ENCODE measurements around the gene ACTL10. TPM values are rescaled to one million over a fixed set of nuclear protein-coding genes. Genes with fewer than 3 reads are reported as not detected.

Gene ACTL10
- total RNA-seq, 1 donor = 2.2 TPM

GRCh38 chr20:33636776-33637175 is 30.0 kb upstream of the ACTL10 start:
- TF ChIP-seq CTCF (IDR thresholded peaks at IDR 0.05; ENCODE audit: extremely low read depth, low read depth, low read length) = no peak
- no peak for DNase-seq (ENCODE audit: insufficient read length, low spot score, missing footprints)
- Histone ChIP-seq H3K27me3 (ENCODE audit: insufficient read depth, low read length) (no peaks in the 10 kb centered on the region), H3K36me3 (ENCODE audit: insufficient read depth, low read length) (peaks cover 34% of the 10 kb centered on the region), H2AFZ (ENCODE audit: low read length) (no peak overlapping the region), H3K4me1 (ENCODE audit: insufficient read depth, low read length) (no peaks in the 10 kb centered on the region), H3K27ac (ENCODE audit: low read depth, low read length) (no peak overlapping the region), H4K20me1 (ENCODE audit: insufficient read depth, low read length) (no peaks in the 10 kb centered on the region), H3K4me2 (ENCODE audit: insufficient read depth, low read length) (no peak overlapping the region), H3K9me3 (ENCODE audit: low read depth, low read length) (no peaks in the 10 kb centered on the region), H3K79me2 (ENCODE audit: insufficient read depth, low read length) (no peaks in the 10 kb centered on the region), H3K4me3 (ENCODE audit: insufficient read depth, low read length) (no peak overlapping the region)

- TF ChIP-seq CTCF (IDR thresholded peaks at IDR 0.05; ENCODE audit: extremely low read depth, low read depth, low read length) = no peak
- H3K36me3 ChIP-seq (ENCODE audit: insufficient read depth, low read length) = peaks cover 43% of the 10 kb centered on the region
- no peaks in the 10 kb centered on the region for H3K4me1 ChIP-seq (ENCODE audit: insufficient read depth, low read length)
- no peaks in the 10 kb centered on the region for H3K9me3 ChIP-seq (ENCODE audit: low read depth, low read length)
- H2AFZ ChIP-seq (ENCODE audit: low read length) = no peak overlapping the region
- no peak overlapping the region for H3K4me3 ChIP-seq (ENCODE audit: insufficient read depth, low read length)
- peaks cover under 1% of the 10 kb centered on the region for H4K20me1 ChIP-seq (ENCODE audit: insufficient read depth, low read length)
- H3K27me3 ChIP-seq (ENCODE audit: insufficient read depth, low read length) = no peaks in the 10 kb centered on the region
- H3K79me2 ChIP-seq (ENCODE audit: insufficient read depth, low read length) = no peaks in the 10 kb centered on the region
- no peak for DNase-seq (ENCODE audit: insufficient read length, low spot score, missing footprints)
- H3K4me2 ChIP-seq (ENCODE audit: insufficient read depth, low read length) = no peak overlapping the region
- H3K27ac ChIP-seq (ENCODE audit: low read depth, low read length) = no peak overlapping the region
These were observed 26.5 kb upstream of the ACTL10 start for GRCh38 chr20:33640287-33640686.

DNA sequence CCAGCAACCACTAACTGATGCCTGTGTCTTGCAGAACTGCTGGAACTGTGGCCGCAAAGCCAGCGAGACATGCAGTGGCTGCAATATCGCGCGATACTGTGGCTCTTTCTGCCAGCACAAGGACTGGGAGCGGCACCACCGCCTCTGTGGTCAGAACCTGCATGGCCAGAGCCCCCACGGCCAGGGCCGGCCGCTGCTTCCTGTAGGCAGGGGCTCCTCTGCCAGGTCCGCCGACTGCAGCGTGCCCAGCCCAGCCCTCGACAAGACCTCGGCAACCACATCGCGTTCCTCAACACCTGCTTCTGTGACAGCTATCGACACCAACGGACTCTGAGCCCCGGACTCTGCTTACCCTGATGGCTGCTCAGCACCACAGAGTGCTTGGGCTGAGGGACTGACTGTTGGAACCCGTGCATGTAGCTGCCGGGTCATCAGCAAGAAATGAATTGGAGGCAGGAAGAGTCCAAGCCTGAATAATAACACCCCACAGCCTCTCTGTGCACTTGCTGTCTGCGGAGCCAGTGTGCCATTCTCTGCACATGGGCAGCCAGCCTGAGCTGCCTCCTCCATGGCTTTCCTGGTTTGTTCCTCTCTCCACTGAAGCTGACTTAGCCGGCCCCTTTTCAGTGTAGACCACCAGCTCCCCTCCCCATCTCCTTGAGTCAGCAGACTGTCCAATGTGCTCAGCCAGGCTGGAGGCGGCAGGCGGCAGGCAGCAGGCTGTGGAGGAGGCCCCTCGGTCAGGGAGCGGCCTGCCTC is 22.3 kb upstream of the ACTL10 start:
- Histone ChIP-seq H3K4me1 (ENCODE audit: insufficient read depth, low read length) (peaks cover 20% of the 10 kb centered on the region), H4K20me1 (ENCODE audit: insufficient read depth, low read length) (peaks cover 24% of the 10 kb centered on the region), H2AFZ (ENCODE audit: low read length) (no peak overlapping the region), H3K27me3 (ENCODE audit: insufficient read depth, low read length) (no peaks in the 10 kb centered on the region), H3K79me2 (ENCODE audit: insufficient read depth, low read length) (no peaks in the 10 kb centered on the region), H3K9me3 (ENCODE audit: low read depth, low read length) (no peaks in the 10 kb centered on the region), H3K4me3 (ENCODE audit: insufficient read depth, low read length) (no peak overlapping the region), H3K27ac (ENCODE audit: low read depth, low read length) (no peak overlapping the region), H3K36me3 (ENCODE audit: insufficient read depth, low read length) (peaks cover 35% of the 10 kb centered on the region), H3K4me2 (ENCODE audit: insufficient read depth, low read length) (no peak overlapping the region)
- DNase-seq (ENCODE audit: insufficient read length, low spot score, missing footprints) = peak; percentile 69
- no peak for TF ChIP-seq CTCF (IDR thresholded peaks at IDR 0.05; ENCODE audit: extremely low read depth, low read depth, low read length)

DNA sequence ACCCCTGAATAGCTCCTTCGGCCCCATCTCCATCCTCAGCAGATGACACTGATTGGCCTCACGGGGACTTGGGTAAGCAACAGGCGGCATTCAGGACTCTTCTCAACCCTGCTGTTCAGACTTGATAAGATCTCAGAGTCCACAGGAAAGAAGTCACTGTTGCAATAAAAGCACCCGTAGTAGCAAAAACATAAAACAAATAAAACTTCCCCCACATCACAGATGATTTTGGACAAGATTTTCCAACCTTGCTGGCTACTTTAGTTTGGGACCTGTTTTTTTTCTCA is 21.7 kb upstream of the ACTL10 start:
- Histone ChIP-seq H3K4me3 (ENCODE audit: insufficient read depth, low read length) (no peak overlapping the region), H3K9me3 (ENCODE audit: low read depth, low read length) (no peaks in the 10 kb centered on the region), H3K79me2 (ENCODE audit: insufficient read depth, low read length) (no peaks in the 10 kb centered on the region), H3K4me2 (ENCODE audit: insufficient read depth, low read length) (no peak overlapping the region), H3K36me3 (ENCODE audit: insufficient read depth, low read length) (peaks cover 29% of the 10 kb centered on the region), H4K20me1 (ENCODE audit: insufficient read depth, low read length) (peaks cover 26% of the 10 kb centered on the region), H3K4me1 (ENCODE audit: insufficient read depth, low read length) (peaks cover 20% of the 10 kb centered on the region), H3K27me3 (ENCODE audit: insufficient read depth, low read length) (no peaks in the 10 kb centered on the region), H2AFZ (ENCODE audit: low read length) (no peak overlapping the region), H3K27ac (ENCODE audit: low read depth, low read length) (no peak overlapping the region)
- no peak for DNase-seq (ENCODE audit: insufficient read length, low spot score, missing footprints)
- no peak for TF ChIP-seq CTCF (IDR thresholded peaks at IDR 0.05; ENCODE audit: extremely low read depth, low read depth, low read length)
